OCI-LY7 (cell line): Measurements from ENCODE around the gene KCND3. TPM values are rescaled to one million over a fixed set of nuclear protein-coding genes. Genes with fewer than 3 reads are reported as not detected.
A peak's percentile ranks its signal among the peaks of the same experiment; 100 is the strongest.

Source experiments
- BruUV-seq: library from RNA; stranded (reverse); fragments of 400-500 nt; replicated peaks from 2 replicates; lab custom pipeline; 2021; lab: Mats Ljungman, UMichigan
- CTCF ChIA-PET: fragments of 300-600 bp; sonication (Branson Sonifier 250); formaldehyde crosslinking; loops from one replicate; lab custom pipeline; 2022; ENCODE audit warnings: antibody characterized with exemption; ENCODE audit not compliant: unreplicated experiment; lab: Charles Lee
- POLR2A ChIA-PET: fragments of 300-600 bp; sonication (Branson Sonifier 250); formaldehyde crosslinking; loops from one replicate; lab custom pipeline; 2022; ENCODE audit warnings: antibody characterized with exemption; lab: Charles Lee
- DNase-seq: peaks from one replicate; pipeline ENCODE4 v3.0.0-alpha.2; 2015; ENCODE audit warnings: low spot score
- H2AFZ ChIP-seq: fragments of 200-600 bp; sonication (generic), shearing (Covaris generic); 2 replicates; pipeline ENCODE4 v1.6.1; 2014; ENCODE audit warnings: mild to moderate bottlenecking, antibody characterized with exemption, low read length, moderate library complexity
- H3K27ac ChIP-seq: fragments of 200-600 bp; sonication (generic); 2 replicates; pipeline ENCODE4 v1.5.1; 2014; ENCODE audit warnings: mixed run types, low read depth, mild to moderate bottlenecking, moderate library complexity, low read length, inconsistent platforms; ENCODE audit not compliant: poor library complexity, severe bottlenecking
- H3K36me3 ChIP-seq: fragments of 200-600 bp; sonication (generic); 2 replicates; pipeline ENCODE4 v1.6.1; 2014; ENCODE audit warnings: mild to moderate bottlenecking, antibody characterized with exemption, low read length, moderate library complexity, mixed read lengths; ENCODE audit not compliant: insufficient read depth
- H3K4me1 ChIP-seq: fragments of 200-600 bp; sonication (generic); 2 replicates; pipeline ENCODE4 v1.5.1; 2014; ENCODE audit warnings: mild to moderate bottlenecking, low read length; ENCODE audit not compliant: insufficient read depth, poor library complexity, severe bottlenecking
- H3K4me2 ChIP-seq: fragments of 200-600 bp; sonication (generic); 2 replicates; pipeline ENCODE4 v1.6.1; 2014; ENCODE audit warnings: mild to moderate bottlenecking, low read length
- H3K4me3 ChIP-seq: fragments of 200-600 bp; sonication (generic); 2 replicates; pipeline ENCODE4 v1.5.1; 2014; ENCODE audit warnings: mild to moderate bottlenecking, low read depth, low read length; ENCODE audit not compliant: poor library complexity, severe bottlenecking
- H3K79me2 ChIP-seq: fragments of 200-600 bp; sonication (generic); 2 replicates; pipeline ENCODE4 v1.6.1; 2016; ENCODE audit warnings: low read depth, mild to moderate bottlenecking, low read length, moderate library complexity, mixed read lengths; ENCODE audit not compliant: insufficient read depth
- H3K9me2 ChIP-seq: fragments of 200-600 bp; sonication (generic); 2 replicates; pipeline ENCODE4 v1.6.1; 2016; ENCODE audit warnings: mild to moderate bottlenecking, low read length, mixed read lengths; ENCODE audit not compliant: insufficient read depth
- H3K9me3 ChIP-seq: fragments of 200-600 bp; sonication (generic); 2 replicates; pipeline ENCODE4 v1.6.1; 2014; ENCODE audit warnings: mild to moderate bottlenecking, mixed run types, low read length, mixed read lengths
- H4K20me1 ChIP-seq: fragments of 200-600 bp; sonication (generic); 2 replicates; pipeline ENCODE4 v1.6.1; 2014; ENCODE audit warnings: mild to moderate bottlenecking, antibody characterized with exemption, low read length, moderate library complexity, mixed read lengths; ENCODE audit not compliant: insufficient read depth
- EZH2phosphoT487 ChIP-seq: fragments of 200-600 bp; sonication (generic); IDR thresholded peaks from 2 replicates; pipeline ENCODE4 v1.6.1; 2018; ENCODE audit warnings: low read depth, borderline replicate concordance, mild to moderate bottlenecking, mixed run types, antibody characterized with exemption, low read length, moderate library complexity, mixed read lengths
- intact Hi-C: fragments of 100-400 bp; cut with micrococcal nuclease; formaldehyde crosslinking; loops from one replicate; pipeline ENCODE4 v1.10.0; 2022; ENCODE audit not compliant: unreplicated experiment
- total RNA-seq, 2 experiments: library from RNA; depleted of rRNA in 1 of 2; stranded (reverse); fragments of >200 nt in 1 of 2; shearing (Covaris generic) in 1 of 2; gene quantifications; 2 replicates each; pipeline ENCODE4 v1.2.3, GENCODE V29; 2014 to 2022
- TF ChIP-seq, protein P1 (sequence below): fragments of 200-600 bp; sonication (generic); conservative IDR thresholded peaks from 2 replicates; pipeline ENCODE4 v1.5.1; 2014; ENCODE audit warnings: mild to moderate bottlenecking, antibody characterized with exemption, low read length, moderate library complexity, mixed read lengths

Gene KCND3
- total RNA-seq, 2 experiments from 2014 or later: not detected

DNA sequence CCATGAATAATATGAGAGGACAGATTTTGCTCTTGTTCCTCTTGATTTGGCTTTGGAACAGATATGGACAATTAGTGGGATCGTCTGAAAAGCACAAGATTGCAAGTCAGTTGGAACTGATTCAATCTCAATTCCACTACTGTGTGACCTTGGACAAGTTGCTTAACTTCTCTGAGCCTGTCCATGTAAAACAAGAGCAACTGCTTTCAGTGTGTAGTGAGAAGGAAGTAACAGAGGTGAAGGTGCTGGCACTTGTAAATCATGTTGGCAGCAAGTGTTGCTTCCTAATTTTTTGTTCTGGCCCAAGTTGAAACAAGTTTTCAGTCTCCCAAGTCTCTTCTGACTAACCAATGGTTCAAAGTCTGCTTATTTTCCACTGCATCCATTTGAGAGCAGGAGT lies 265.6 kb downstream of the KCND3 start:
- Histone ChIP-seq H2AFZ (no peak overlapping the region), H3K4me1 (peaks cover 11% of the 10 kb centered on the region), H4K20me1 (no peaks in the 10 kb centered on the region), H3K4me3 (no peak overlapping the region), H3K4me2 (peak overlapping the region; percentile 16; the same call in 1 of the 2 replicates), H3K36me3 (no peaks in the 10 kb centered on the region), H3K9me2 (no peaks in the 10 kb centered on the region), H3K27ac (no peak overlapping the region), H3K79me2 (no peaks in the 10 kb centered on the region), H3K9me3 (no peaks in the 10 kb centered on the region)
- intact Hi-C loops: no loop called here
- CTCF ChIA-PET: no interaction called here
- DNase-seq: no peak
- TF ChIP-seq, protein P1, sequence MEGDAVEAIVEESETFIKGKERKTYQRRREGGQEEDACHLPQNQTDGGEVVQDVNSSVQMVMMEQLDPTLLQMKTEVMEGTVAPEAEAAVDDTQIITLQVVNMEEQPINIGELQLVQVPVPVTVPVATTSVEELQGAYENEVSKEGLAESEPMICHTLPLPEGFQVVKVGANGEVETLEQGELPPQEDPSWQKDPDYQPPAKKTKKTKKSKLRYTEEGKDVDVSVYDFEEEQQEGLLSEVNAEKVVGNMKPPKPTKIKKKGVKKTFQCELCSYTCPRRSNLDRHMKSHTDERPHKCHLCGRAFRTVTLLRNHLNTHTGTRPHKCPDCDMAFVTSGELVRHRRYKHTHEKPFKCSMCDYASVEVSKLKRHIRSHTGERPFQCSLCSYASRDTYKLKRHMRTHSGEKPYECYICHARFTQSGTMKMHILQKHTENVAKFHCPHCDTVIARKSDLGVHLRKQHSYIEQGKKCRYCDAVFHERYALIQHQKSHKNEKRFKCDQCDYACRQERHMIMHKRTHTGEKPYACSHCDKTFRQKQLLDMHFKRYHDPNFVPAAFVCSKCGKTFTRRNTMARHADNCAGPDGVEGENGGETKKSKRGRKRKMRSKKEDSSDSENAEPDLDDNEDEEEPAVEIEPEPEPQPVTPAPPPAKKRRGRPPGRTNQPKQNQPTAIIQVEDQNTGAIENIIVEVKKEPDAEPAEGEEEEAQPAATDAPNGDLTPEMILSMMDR: no peak
- TF ChIP-seq EZH2phosphoT487: no peak
- TSS peak; percentile 51 for BruUV-seq
- POLR2A ChIA-PET: interaction anchor here (0.7 kb wide), 1 partner anchor 11 kb away, joined by 3 read pairs; no protein-coding TSS in a partner anchor

DNA sequence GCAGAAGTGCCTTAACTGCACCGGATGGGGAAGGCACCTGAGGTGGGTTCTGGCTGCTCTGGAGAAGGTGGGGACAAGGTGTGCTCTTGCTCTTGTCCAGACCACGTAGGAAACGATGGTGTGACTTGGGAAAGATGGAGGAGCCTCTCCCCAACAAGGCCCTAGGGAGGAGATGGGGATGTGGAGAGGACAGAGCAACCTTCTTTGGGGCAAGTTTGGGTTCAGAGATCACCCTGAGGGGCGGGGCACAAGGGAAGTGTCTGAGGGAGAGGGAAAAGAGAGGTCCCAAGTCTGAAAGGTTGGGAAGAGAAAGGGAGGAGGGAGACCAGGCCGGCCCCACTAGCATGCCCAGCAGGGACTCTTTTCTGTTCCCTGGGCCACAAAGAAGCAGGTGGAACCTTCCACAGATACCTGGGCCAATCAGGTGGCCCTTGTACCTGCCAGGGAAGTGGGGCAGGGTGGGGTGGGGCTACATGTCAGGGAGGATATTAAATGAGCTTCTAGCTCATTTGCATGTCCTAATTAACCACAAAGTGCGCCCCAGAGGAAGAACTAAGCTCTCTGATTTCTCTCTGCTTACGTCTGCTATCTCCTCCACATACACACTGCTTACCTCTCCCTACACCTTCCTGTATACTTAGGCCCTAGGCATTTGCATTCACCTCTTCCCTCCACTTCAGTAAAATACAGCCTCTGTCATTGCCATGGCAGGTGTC lies 266.2 kb downstream of the KCND3 start:
- H3K36me3 ChIP-seq: no peaks in the 10 kb centered on the region
- no peaks in the 10 kb centered on the region for H3K9me2 ChIP-seq
- ChIA-PET POLR2A (interaction anchor here (0.7 to 1.0 kb wide), 2 partner anchors 10 to 508 kb away, joined by 3 read pairs; no protein-coding TSS in a partner anchor), CTCF (no interaction called here)
- intact Hi-C loops: no loop called here
- peaks cover 11% of the 10 kb centered on the region for H3K4me1 ChIP-seq
- no peak overlapping the region for H3K27ac ChIP-seq
- H3K79me2 ChIP-seq: no peaks in the 10 kb centered on the region
- no peak overlapping the region for H2AFZ ChIP-seq
- peak overlapping the region; percentile 16; the same call in 1 of the 2 replicates for H3K4me2 ChIP-seq
- H4K20me1 ChIP-seq: no peaks in the 10 kb centered on the region
- no peaks in the 10 kb centered on the region for H3K9me3 ChIP-seq
- H3K4me3 ChIP-seq: no peak overlapping the region
- TF ChIP-seq, protein P1: no peak
- TF ChIP-seq EZH2phosphoT487: no peak
- BruUV-seq: no TSS peak
- no peak for DNase-seq
